Measurements from ENCODE around the gene NOS3.

DNA sequence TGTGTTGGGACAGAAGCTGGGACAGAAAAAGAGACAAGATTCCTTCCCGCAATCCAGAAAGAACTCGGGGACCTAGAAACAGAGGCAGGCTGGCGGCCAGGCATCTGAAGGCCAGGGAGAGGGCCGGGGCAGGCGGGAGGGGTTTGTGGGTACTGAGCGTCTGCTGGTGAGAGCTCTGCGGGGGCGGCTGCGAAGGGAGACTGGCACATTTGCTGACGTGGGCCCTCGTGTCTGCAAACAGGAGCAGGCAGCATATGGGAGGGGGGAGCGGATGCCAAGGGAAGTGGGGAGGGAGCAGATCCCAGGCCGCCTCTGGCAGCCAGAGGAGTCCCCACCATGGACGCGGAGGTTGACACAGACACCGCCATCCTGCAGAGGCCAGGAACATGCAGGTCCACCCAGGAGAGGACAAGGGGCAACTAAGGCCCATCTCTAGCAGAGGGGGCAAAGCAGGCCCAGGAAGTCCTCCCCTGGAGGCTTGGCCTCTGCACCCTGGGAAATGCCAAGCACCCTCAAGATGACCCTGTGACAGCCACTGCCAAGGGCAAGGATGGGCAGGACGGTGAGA is 44.9 kb upstream of the NOS3 start:
- TF ChIP-seq, protein P1, sequence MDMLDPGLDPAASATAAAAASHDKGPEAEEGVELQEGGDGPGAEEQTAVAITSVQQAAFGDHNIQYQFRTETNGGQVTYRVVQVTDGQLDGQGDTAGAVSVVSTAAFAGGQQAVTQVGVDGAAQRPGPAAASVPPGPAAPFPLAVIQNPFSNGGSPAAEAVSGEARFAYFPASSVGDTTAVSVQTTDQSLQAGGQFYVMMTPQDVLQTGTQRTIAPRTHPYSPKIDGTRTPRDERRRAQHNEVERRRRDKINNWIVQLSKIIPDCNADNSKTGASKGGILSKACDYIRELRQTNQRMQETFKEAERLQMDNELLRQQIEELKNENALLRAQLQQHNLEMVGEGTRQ (IDR thresholded peaks at IDR 0.05; ENCODE audit: borderline replicate concordance, low read depth, low read length) = no peak
- TF ChIP-seq TAF1 (IDR thresholded peaks at IDR 0.05; ENCODE audit: borderline replicate concordance, low read depth, low read length) (no peak), SMC3 (IDR thresholded peaks at IDR 0.05; ENCODE audit: low read depth, low read length) (peak; percentile 19; the same call in 1 of the 2 replicates), TCF12 (IDR thresholded peaks at IDR 0.05) (no peak), MXI1 (IDR thresholded peaks at IDR 0.05; ENCODE audit: low read depth, low read length) (peak; percentile 98), RCOR1 (IDR thresholded peaks at IDR 0.05; ENCODE audit: low read length) (peak; percentile 85), POLR2AphosphoS5 (IDR thresholded peaks at IDR 0.05; ENCODE audit: low read depth, low read length) (no peak), RAD21 (IDR thresholded peaks at IDR 0.05; ENCODE audit: low read length) (peak; percentile 38), GABPA (IDR thresholded peaks at IDR 0.05; ENCODE audit: low read depth) (no peak), EP300 (IDR thresholded peaks at IDR 0.05; ENCODE audit: borderline replicate concordance in 1 of 2, low read depth in 1 of 2, low read length in 1 of 2) (peak in 1 of 2 experiments; percentile 85; a peak in 2 of 4 replicates)
- TF ChIP-seq, protein P2, sequence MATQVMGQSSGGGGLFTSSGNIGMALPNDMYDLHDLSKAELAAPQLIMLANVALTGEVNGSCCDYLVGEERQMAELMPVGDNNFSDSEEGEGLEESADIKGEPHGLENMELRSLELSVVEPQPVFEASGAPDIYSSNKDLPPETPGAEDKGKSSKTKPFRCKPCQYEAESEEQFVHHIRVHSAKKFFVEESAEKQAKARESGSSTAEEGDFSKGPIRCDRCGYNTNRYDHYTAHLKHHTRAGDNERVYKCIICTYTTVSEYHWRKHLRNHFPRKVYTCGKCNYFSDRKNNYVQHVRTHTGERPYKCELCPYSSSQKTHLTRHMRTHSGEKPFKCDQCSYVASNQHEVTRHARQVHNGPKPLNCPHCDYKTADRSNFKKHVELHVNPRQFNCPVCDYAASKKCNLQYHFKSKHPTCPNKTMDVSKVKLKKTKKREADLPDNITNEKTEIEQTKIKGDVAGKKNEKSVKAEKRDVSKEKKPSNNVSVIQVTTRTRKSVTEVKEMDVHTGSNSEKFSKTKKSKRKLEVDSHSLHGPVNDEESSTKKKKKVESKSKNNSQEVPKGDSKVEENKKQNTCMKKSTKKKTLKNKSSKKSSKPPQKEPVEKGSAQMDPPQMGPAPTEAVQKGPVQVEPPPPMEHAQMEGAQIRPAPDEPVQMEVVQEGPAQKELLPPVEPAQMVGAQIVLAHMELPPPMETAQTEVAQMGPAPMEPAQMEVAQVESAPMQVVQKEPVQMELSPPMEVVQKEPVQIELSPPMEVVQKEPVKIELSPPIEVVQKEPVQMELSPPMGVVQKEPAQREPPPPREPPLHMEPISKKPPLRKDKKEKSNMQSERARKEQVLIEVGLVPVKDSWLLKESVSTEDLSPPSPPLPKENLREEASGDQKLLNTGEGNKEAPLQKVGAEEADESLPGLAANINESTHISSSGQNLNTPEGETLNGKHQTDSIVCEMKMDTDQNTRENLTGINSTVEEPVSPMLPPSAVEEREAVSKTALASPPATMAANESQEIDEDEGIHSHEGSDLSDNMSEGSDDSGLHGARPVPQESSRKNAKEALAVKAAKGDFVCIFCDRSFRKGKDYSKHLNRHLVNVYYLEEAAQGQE (IDR thresholded peaks at IDR 0.05; ENCODE audit: low read depth, low read length) = no peak
- TF ChIP-seq, protein P3, sequence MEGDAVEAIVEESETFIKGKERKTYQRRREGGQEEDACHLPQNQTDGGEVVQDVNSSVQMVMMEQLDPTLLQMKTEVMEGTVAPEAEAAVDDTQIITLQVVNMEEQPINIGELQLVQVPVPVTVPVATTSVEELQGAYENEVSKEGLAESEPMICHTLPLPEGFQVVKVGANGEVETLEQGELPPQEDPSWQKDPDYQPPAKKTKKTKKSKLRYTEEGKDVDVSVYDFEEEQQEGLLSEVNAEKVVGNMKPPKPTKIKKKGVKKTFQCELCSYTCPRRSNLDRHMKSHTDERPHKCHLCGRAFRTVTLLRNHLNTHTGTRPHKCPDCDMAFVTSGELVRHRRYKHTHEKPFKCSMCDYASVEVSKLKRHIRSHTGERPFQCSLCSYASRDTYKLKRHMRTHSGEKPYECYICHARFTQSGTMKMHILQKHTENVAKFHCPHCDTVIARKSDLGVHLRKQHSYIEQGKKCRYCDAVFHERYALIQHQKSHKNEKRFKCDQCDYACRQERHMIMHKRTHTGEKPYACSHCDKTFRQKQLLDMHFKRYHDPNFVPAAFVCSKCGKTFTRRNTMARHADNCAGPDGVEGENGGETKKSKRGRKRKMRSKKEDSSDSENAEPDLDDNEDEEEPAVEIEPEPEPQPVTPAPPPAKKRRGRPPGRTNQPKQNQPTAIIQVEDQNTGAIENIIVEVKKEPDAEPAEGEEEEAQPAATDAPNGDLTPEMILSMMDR (IDR thresholded peaks at IDR 0.05) = no peak
- TF ChIP-seq, protein P4, sequence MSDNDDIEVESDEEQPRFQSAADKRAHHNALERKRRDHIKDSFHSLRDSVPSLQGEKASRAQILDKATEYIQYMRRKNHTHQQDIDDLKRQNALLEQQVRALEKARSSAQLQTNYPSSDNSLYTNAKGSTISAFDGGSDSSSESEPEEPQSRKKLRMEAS (IDR thresholded peaks at IDR 0.05; ENCODE audit: low read depth) = no peak
